Subcutaneous adipose tissue (tissue), 4 donors: ENCODE data around the gene PRKCB. TPM values are rescaled to one million over a fixed set of nuclear protein-coding genes. Genes with fewer than 3 reads are reported as not detected.

ENCODE experiments used
- CTCF ChIP-seq: fragments of 450-650 bp; IDR thresholded peaks from one replicate; pipeline ENCODE4 v1.5.1; 2016; ENCODE audit warnings: low read depth, mild to moderate bottlenecking, control low read depth, antibody characterized with exemption, moderate library complexity
- total RNA-seq, 4 donors: library from RNA; depleted of rRNA; stranded (reverse); fragments of >200 nt; gene quantifications; one replicate each; pipeline ENCODE4 v1.1.0, GENCODE V29; 2016

PRKCB gene
- total RNA-seq, 4 donors from 2014 or later: 3.4 to 16.5 (median 5.7) TPM

- TF ChIP-seq CTCF: no peak
These were observed 242.2 kb downstream of the PRKCB start for GRCh38 chr16:24077966-24078365.

- TF ChIP-seq CTCF: no peak
These were observed 249.9 kb downstream of the PRKCB start for GRCh38 chr16:24085666-24086065.

- TF ChIP-seq CTCF: no peak
These were observed 252.2 kb downstream of the PRKCB start for GRCh38 chr16:24087891-24088410.

- TF ChIP-seq CTCF: no peak
These were observed 253.0 kb downstream of the PRKCB start for GRCh38 chr16:24088767-24089166.

- no peak for TF ChIP-seq CTCF
These were observed 255.3 kb downstream of the PRKCB start for GRCh38 chr16:24091125-24091524.

GRCh38 chr16:24093049-24093448 is 257.3 kb downstream of the PRKCB start:
- TF ChIP-seq CTCF: no peak

GRCh38 chr16:24094660-24095059 is 258.9 kb downstream of the PRKCB start:
- TF ChIP-seq CTCF: no peak
